HG03378 (cell line): ENCODE data around the gene MRPL36.

Experiments used
- ATAC-seq: cut with Tn5 transposase; IDR thresholded peaks from one replicate; pipeline ENCODE4 v1.9.1; 2021; ENCODE audit warnings: mild to moderate bottlenecking, moderate library complexity; ENCODE audit not compliant: unreplicated experiment

Gene MRPL36

DNA sequence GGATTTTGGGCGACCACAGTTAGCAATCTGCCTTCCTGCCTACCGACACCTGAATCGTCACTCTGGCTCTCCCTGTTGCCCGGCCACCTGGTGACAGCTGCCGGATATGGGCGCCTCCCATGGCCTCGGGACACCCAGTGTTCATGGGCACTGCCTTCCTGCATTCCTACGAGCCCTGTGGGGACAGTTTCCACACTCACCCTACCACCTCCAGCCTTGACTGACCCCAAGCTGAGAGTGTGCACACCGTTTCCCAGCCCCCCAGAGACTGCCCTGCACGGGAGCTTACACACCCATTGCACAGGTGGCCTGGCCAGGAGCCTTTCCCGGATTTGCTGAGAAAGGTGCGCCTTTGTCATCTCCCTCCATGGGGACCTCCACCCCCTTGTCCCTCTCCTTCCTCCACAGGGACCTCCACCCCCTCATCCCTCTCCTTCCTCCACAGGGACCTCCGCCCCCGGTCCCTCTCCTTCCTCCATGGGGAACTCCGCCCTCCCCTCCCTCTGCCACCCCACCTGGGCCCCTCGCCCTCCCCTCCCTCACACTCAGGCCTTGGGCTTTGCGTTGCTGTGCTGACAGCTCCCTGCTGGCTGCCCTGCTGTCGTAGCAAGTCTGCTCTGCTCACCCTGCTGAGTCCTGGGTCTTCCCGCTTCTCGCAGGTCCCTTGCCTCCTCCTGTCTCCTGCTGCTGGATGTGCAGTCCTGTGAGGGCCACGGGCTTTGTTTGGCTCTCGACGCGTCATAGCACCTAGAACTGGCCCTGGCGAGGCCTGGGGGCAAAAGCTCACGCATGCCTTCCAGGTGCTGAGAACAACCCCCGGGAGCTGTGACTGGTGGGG is 48.4 kb downstream of the MRPL36 start:
- no peak for ATAC-seq

GRCh38 chr5:1750469-1750868 is 49.2 kb downstream of the MRPL36 start:
- no peak for ATAC-seq

GRCh38 chr5:1749346-1750124 is 50.1 kb downstream of the MRPL36 start:
- ATAC-seq, result no peak

- ATAC-seq, result no peak
Measured at GRCh38 chr5:1748845-1749244, 50.8 kb downstream of the MRPL36 start.
